ENCODE measurements around the gene NOS3. TPM values are rescaled to one million over a fixed set of nuclear protein-coding genes. Genes with fewer than 3 reads are reported as not detected.

The NOS3 gene
- total RNA-seq = 22.5 TPM

GRCh38 chr7:150990416-150991186, at the start of gene NOS3:
NOS3 (plus strand) TSS chr7:150991017; CDS start chr7:150993804, 2,787 bp downstream.

GRCh38 chr7:150978126-150978789, 12.6 kb upstream of the NOS3 start, which contains the start of gene KCNH2:
KCNH2 (minus strand) TSS chr7:150978321; CDS start chr7:150977913, 408 bp downstream.

DNA sequence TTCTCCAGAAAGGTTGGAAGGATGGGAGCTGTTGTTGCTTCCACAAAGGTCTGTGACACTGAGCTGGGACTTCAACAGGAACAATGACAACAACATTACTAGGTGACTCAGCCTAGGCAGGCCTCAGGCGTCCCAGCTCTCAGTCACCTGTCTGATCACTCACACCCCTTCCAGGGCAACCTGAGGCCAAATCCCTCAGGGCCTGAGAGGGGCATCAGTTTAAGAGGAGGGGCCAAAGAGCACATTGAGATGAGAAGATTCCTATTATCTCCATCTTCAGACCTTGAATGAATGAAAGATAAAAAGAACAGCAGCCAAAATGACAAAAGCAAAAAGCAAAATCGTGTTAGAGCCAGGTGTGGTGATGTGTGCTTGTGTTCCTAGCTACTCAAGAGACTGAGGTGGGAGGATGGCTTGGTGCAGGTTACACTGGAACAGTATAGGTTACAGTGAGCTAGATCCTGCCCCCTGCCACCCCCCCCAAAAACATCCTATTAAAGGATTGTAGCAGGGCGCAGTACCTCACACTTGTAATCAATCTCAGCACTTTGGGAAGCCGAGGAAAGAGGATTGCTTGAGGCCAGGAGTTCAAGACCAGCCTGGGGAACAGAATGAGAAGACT, 33.7 kb downstream of the NOS3 start, which contains the start of gene ATG9B:
Gene ATG9B (minus strand): TSS at position 60 of the 622 bp plus-strand sequence. CDS start 71 bp downstream, outside the sequence.

DNA sequence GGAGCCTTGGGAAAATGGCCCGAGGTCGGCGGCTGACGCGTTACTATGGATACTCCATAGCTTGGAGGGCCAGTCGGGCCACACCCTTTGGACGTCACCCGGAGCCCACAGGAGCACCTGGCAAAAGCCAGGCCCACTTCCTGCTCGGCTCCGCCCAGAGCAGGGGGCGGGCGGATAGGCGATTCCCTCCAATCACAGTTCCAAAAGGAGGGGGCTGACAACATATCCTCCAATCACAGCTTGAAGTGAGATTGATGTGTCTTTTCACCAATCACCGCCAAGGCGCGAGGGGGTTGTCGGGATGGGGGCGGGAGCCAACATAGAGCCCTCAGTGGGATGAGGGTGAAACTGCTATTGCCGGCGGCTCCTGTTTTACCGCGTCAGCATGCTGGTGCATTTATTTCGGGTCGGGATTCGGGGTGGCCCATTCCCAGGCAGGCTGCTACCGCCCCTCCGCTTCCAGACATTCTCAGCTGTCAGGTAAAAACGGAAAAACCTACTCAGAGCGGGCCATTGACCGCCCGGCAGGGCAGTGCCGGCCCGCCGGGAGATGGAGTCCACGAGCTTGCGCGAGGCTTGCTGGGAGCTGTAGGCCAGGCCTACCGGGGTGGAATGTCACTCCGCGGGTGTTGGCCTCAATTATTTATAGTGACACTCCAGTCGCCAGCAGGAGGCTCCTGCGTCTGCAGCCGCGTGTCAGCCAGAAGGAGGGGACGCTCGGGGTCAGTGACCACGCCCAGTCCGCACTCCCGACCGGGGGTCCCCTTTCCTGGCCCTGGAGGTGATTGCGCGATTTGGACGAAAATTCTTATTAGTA, 37.5 kb downstream of the NOS3 start, which contains the start of gene ABCB8:
Gene ABCB8 (plus strand): TSS at position 320 of the 817 bp plus-strand sequence. CDS start 66 bp downstream, at position 386.

DNA sequence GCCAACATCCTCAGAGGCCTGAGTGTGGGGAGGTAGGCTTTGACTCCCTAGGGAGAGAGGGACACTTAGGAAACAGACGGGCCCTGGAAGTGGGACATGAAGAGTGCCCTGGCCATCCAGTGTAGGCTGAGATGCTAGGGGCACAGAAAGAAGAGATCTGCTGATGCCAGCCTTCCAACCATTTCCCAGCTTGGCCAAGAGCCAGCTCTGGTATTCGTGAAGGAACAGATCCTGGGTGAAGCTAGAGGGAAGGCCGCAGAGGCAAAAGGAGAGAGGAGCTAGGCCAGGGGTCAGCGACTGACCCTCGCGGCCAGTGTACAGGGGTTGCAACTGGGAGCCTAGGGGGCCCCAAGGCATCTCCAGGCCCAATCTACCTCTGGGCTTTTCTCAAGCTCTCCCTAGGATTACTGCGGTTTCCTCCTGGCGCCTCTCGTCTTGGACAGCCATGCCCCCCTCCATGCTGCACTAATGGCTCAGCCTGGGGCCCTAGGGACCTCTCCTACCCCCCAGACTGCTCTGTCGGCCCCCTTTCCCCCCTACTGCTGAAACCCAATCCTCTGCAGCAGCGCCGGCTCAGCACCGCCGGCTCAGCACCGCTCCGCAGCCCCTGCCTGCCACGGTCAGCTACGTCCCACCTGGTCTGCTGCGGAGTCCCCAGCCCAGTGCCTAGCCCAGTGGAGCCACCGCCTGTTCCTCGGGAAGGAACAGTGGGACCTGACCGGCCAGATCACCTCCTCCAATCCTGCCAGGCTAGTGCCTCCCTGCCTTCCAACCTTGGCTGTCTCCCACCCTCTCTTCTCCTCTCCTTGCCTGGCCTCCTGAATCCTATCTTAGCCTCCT, 57.4 kb downstream of the NOS3 start, which contains the start of gene ASIC3:
Gene ASIC3 (plus strand): TSS at position 556 of the 840 bp plus-strand sequence. CDS start 355 bp downstream, outside the sequence.

DNA sequence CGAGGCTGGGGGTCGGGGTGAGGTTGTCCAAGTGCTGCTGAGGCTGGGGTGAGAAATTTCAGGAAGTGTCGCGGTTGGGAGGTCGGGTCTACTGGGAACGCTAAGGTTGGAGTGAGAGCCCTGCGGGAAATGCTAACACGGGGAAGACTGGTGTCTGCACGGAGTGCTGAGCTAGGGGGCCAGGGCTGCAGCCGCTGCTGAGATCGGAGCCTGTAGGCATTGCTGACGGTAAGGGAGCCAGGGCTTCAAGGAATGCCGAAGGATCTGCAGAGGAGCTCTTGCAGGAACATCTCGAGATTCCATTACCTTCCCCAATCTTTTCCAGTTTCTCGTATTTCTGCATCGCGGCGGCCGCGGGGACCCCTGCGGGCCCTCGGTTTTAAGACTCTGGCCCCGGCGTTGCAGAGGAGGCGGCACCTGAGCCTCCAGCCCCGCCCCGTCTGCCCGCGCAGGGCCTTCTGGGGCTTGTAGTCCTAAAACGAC, 66.7 kb downstream of the NOS3 start, which contains the start of gene CDK5:
Gene CDK5 (minus strand): TSS at position 392 of the 483 bp plus-strand sequence. CDS start 49 bp downstream, at position 343.

DNA sequence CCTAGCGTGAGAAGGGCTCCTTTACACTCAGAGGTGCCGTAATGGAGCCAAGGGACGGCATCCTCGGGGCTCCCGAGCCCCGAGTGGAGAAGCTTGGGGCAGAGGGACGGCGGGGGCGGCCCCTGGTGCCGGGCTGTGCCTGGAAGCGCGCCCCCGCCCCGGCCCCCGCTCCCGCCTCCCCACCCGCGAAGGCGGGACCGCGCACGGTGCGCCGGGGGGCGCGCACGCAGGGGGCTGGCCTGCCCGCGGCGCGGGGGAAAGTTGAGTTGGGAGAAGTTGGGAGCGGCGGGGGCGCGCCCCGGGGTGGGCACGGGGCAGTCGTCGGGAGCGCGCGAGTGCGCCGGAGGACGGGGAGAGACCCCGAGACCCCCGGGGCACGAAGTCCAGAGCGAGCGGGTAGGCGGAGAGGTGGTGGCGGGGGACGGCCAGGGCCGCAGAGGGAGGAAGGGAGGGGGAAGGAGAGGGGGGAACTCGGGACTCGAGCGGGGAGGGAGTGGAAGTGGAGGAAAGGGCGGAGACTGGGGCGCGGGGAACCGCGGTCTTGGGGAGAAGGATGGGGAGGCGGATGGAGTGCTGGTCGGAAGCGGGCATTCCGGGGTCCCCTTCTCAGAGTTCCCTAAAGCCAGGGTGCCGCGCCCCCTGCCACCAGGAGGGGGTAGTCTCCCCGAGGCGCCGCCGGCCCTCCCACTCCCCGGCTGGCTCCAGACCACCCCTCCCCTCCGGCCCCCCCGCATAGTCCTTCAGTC, 68.7 kb downstream of the NOS3 start, which contains the start of gene SLC4A2:
Gene SLC4A2 (plus strand): TSS at position 223 of the 746 bp plus-strand sequence. CDS start 2,399 bp downstream, outside the sequence.

Other genes with a start within 250 kb of the NOS3 start
- gene TMEM176B, start 190.7 kb upstream of the NOS3 start, total RNA-seq = 69.6 TPM
- gene TMEM176A, start 190.2 kb upstream of the NOS3 start, total RNA-seq = 71.8 TPM
- gene AOC1, start 138.5 kb upstream of the NOS3 start, total RNA-seq = 82.9 TPM
- 14.4 TPM for gene KCNH2, start 12.7 kb upstream of the NOS3 start, total RNA-seq
- gene ATG9B, start 33.5 kb downstream of the NOS3 start, total RNA-seq = 0.70 TPM
- 24.6 TPM for gene ABCB8, start 37.4 kb downstream of the NOS3 start, total RNA-seq
- gene ASIC3, start 57.5 kb downstream of the NOS3 start, total RNA-seq = 0.76 TPM
- gene CDK5, start 66.9 kb downstream of the NOS3 start, total RNA-seq = 13.3 TPM
- gene SLC4A2, start 68.6 kb downstream of the NOS3 start, total RNA-seq = 110 TPM
- 64.4 TPM for gene FASTK, start 89.8 kb downstream of the NOS3 start, total RNA-seq
- gene TMUB1, start 92.5 kb downstream of the NOS3 start, total RNA-seq = 25.7 TPM
- gene AGAP3, start 95.5 kb downstream of the NOS3 start, total RNA-seq = 48.6 TPM
- 0.64 TPM for gene GBX1, start 176.7 kb downstream of the NOS3 start, total RNA-seq
- 3.4 TPM for gene ASB10, start 196.2 kb downstream of the NOS3 start, total RNA-seq
- not detected for gene H2BK1, start 219.5 kb downstream of the NOS3 start, total RNA-seq
- 22.3 TPM for gene ABCF2, start 236.2 kb downstream of the NOS3 start, total RNA-seq
- gene CHPF2, start 241.5 kb downstream of the NOS3 start, total RNA-seq = 29.1 TPM

All from metanephros (tissue), 1 donor.